ENCODE results near the gene KCNS1. TPM values are rescaled to one million over a fixed set of nuclear protein-coding genes. Genes with fewer than 3 reads are reported as not detected.

The KCNS1 gene
- total and polyA plus RNA-seq, 2 experiments from 2014 or later, result 0.37 to 3.2 TPM

DNA sequence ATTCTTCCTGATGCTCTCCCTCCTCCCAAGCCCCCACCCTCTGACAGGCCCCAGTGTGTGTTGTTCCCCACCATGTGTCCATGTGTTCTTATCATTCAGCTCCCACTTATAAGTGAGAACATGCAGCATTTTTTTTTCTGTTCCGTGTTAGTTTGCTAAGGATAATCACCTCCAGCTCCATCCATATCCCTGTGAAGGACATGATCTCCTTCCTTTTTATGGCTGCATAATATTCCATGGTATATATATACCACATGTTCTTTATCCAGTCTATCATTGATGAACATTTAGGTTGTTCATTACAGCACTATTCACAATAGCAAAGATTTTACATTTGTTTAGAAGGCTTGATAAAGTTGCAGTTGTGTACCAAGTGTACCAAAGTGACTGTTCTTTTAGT is 57.9 kb downstream of the KCNS1 start (continued):
- TF ChIP-seq CTCF (conservative IDR thresholded peaks at IDR 0.05; ENCODE audit: low read depth in 2 of 2) (no peak), EZH2 (IDR thresholded peaks at IDR 0.05; ENCODE audit: low read depth, unreplicated experiment) (no peak), CREB1 (CRISPR knock-in tag; IDR thresholded peaks at IDR 0.05; ENCODE audit: low read depth) (no peak), ZNF331 (CRISPR knock-in tag; IDR thresholded peaks at IDR 0.05; ENCODE audit: low read depth) (no peak), REST (IDR thresholded peaks at IDR 0.05; ENCODE audit: unreplicated experiment) (no peak), STAT1 (IDR thresholded peaks at IDR 0.05; ENCODE audit: unreplicated experiment) (no peak), ETS1 (IDR thresholded peaks at IDR 0.05) (no peak), NANOG (IDR thresholded peaks at IDR 0.05; ENCODE audit: borderline replicate concordance) (no peak), ZNF114 (CRISPR knock-in tag; IDR thresholded peaks at IDR 0.05) (no peak)

Other genes with a start within 250 kb of the KCNS1 start
- gene YWHAB, start 215.4 kb downstream of the KCNS1 start, total RNA-seq (2014; rRNA removed; shearing (Covaris generic)), result 120 and 121 TPM in 2 replicates
- 454 and 519 TPM in 2 replicates for gene YWHAB, start 215.4 kb downstream of the KCNS1 start, polyA plus RNA-seq (2016; fragmentation: Nextera tagmentation; extraction: Ambion mirVana)
- 44.8 and 49.1 TPM in 2 replicates for gene PABPC1L, start 191.1 kb downstream of the KCNS1 start, total RNA-seq (2014; rRNA removed; shearing (Covaris generic))
- 36.0 and 44.4 TPM in 2 replicates for gene PABPC1L, start 191.1 kb downstream of the KCNS1 start, polyA plus RNA-seq (2016; fragmentation: Nextera tagmentation; extraction: Ambion mirVana)
- 36.5 and 38.7 TPM in 2 replicates for gene TOMM34, start 140.7 kb downstream of the KCNS1 start, total RNA-seq (2014; rRNA removed; shearing (Covaris generic))
- gene TOMM34, start 140.7 kb downstream of the KCNS1 start, polyA plus RNA-seq (2016; fragmentation: Nextera tagmentation; extraction: Ambion mirVana), result 27.1 and 27.4 TPM in 2 replicates
- 34.3 and 37.7 TPM in 2 replicates for gene STK4, start 134.6 kb downstream of the KCNS1 start, total RNA-seq (2014; rRNA removed; shearing (Covaris generic))
- 42.3 and 58.7 TPM in 2 replicates for gene STK4, start 134.6 kb downstream of the KCNS1 start, polyA plus RNA-seq (2016; fragmentation: Nextera tagmentation; extraction: Ambion mirVana)
- gene WFDC5, start 14.0 kb upstream of the KCNS1 start, total RNA-seq (2014; rRNA removed; shearing (Covaris generic)), result not detected in 2 replicates
- gene WFDC5, start 14.0 kb upstream of the KCNS1 start, polyA plus RNA-seq (2016; fragmentation: Nextera tagmentation; extraction: Ambion mirVana), result not detected in 2 replicates
- gene WFDC12, start 23.3 kb upstream of the KCNS1 start, total RNA-seq (2014; rRNA removed; shearing (Covaris generic)), result not detected in 2 replicates
- gene WFDC12, start 23.3 kb upstream of the KCNS1 start, polyA plus RNA-seq (2016; fragmentation: Nextera tagmentation; extraction: Ambion mirVana), result not detected in 2 replicates
- gene PI3, start 73.8 kb upstream of the KCNS1 start, total RNA-seq (2014; rRNA removed; shearing (Covaris generic)), result not detected in 2 replicates
- gene PI3, start 73.8 kb upstream of the KCNS1 start, polyA plus RNA-seq (2016; fragmentation: Nextera tagmentation; extraction: Ambion mirVana), result not detected in 2 replicates
- 3.3 and 4.0 TPM in 2 replicates for gene SEMG1, start 105.9 kb upstream of the KCNS1 start, total RNA-seq (2014; rRNA removed; shearing (Covaris generic))
- 4.4 and 5.7 TPM in 2 replicates for gene SEMG1, start 105.9 kb upstream of the KCNS1 start, polyA plus RNA-seq (2016; fragmentation: Nextera tagmentation; extraction: Ambion mirVana)
- gene SEMG2, start 120.2 kb upstream of the KCNS1 start, total RNA-seq (2014; rRNA removed; shearing (Covaris generic)), result not detected in 2 replicates
- not detected in 2 replicates for gene SEMG2, start 120.2 kb upstream of the KCNS1 start, polyA plus RNA-seq (2016; fragmentation: Nextera tagmentation; extraction: Ambion mirVana)
- gene SLPI, start 153.4 kb upstream of the KCNS1 start, total RNA-seq (2014; rRNA removed; shearing (Covaris generic)), result not detected in 2 replicates
- gene SLPI, start 153.4 kb upstream of the KCNS1 start, polyA plus RNA-seq (2016; fragmentation: Nextera tagmentation; extraction: Ambion mirVana), result not detected in 2 replicates
- gene RBPJL, start 205.7 kb upstream of the KCNS1 start, total RNA-seq (2014; rRNA removed; shearing (Covaris generic)), result 0.66 and 1.4 TPM in 2 replicates
- 0.42 and 0.44 TPM in 2 replicates for gene RBPJL, start 205.7 kb upstream of the KCNS1 start, polyA plus RNA-seq (2016; fragmentation: Nextera tagmentation; extraction: Ambion mirVana)
- 4.2 and 5.1 TPM in 2 replicates for gene MATN4, start 207.2 kb upstream of the KCNS1 start, total RNA-seq (2014; rRNA removed; shearing (Covaris generic))
- gene MATN4, start 207.2 kb upstream of the KCNS1 start, polyA plus RNA-seq (2016; fragmentation: Nextera tagmentation; extraction: Ambion mirVana), result 3.3 and 4.0 TPM in 2 replicates
- 35.4 and 39.9 TPM in 2 replicates for gene SDC4, start 247.3 kb upstream of the KCNS1 start, total RNA-seq (2014; rRNA removed; shearing (Covaris generic))
- 28.5 and 29.7 TPM in 2 replicates for gene SDC4, start 247.3 kb upstream of the KCNS1 start, polyA plus RNA-seq (2016; fragmentation: Nextera tagmentation; extraction: Ambion mirVana)

Data from GM23338 (cell line).